HG03097 (cell line): Measurements from ENCODE around the gene PYGB.
"Not testable (repeated sequence)": the region's sequence is repeated elsewhere in the genome, so short reads cannot be mapped to it uniquely, and the experiment has no call there.

Experiments used
- ATAC-seq: cut with Tn5 transposase; IDR thresholded peaks from one replicate; pipeline ENCODE4 v1.9.1; 2021; ENCODE audit not compliant: unreplicated experiment, low FRiP score

PYGB gene

DNA sequence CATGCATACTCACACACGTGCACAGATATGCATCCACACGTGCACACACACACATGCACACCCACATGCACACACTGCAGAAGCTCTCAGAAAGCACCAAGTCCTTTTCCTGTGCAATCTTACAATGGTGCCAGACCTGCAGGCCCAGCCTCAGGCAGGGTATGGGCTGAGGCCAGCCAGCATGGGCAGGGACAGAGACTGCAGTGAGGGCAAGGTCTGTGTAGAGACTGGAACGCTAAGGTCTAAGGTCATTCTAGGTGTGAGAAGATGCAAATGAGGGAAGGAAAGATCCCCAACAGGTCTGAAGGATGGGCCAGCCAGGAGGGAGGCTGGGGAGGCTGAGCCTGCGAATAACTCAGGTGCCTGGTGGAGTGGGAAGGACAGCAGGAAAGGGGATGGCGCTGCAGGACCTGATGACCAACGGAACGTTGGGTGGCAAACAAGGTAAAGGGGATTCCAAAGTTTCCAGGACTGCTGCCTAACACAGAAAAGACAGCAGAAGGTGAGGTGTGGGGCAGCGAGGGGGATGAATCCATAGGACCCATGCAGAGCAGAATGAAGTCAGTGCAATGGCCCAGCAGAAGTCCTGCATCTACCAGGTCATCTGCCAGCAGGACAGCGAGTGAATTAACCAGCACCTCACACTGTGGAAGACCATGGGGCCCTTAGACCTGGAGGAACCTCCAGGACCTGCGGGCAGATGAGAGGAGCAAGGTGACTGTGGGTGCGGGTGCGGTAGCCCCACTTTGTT, 75.8 kb downstream of the PYGB start:
- ATAC-seq: no peak

- ATAC-seq: no peak
Measured at GRCh38 chr20:25324412-25324811, 76.5 kb downstream of the PYGB start.

GRCh38 chr20:25325073-25325472, 77.2 kb downstream of the PYGB start:
- no peak for ATAC-seq

DNA sequence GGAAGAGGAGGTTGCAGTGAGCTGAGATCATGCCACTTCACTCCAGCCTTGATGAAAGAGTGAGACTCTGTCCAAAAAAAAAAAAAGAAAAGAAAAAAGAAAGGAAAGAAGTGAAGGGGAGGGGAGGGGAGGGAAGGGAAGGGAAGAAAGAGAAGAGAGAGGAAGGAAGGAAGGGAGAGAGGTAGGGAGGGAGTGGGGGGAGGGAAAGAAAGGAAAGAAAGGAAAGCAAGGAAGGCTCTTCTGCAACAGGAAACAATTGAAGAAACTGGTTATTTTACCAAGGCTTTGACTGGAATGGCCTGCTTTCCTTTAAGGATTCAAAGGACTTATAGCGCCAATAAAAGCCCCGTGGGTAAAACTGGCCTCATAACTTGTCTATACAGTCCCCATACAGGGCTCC, 78.1 kb downstream of the PYGB start:
- ATAC-seq: no peak

- ATAC-seq: no peak
Measured at GRCh38 chr20:25327521-25328235, 79.8 kb downstream of the PYGB start.

DNA sequence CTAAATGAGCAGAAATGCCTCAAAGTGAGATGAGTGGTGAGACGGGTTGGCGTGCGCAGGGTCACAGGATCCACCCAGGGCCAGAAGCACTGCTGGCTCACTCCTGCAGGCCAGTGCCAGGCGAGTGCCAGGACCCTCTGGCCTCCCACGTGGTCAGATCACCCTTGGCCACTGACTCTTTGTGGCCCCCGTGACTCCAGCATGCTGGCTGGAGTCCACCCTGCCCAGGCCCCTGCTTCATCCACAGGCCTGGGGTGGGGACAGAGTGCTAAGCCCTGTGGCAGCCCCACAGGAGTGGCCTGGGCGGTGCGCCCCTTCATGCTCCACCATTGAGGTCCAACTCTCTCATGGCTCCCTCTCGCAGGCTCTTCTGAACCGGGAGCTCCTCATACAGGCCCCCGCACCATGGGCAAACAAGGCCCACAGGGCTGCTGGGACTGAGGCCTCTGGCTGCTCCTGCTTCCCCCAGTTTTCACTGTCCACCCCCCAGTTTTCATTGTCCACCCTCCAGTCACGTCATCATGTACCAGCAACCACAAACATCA, 81.1 kb downstream of the PYGB start:
- no peak for ATAC-seq

- ATAC-seq: not testable (repeated sequence)
Measured at GRCh38 chr20:25334972-25335371, 87.1 kb downstream of the PYGB start.

DNA sequence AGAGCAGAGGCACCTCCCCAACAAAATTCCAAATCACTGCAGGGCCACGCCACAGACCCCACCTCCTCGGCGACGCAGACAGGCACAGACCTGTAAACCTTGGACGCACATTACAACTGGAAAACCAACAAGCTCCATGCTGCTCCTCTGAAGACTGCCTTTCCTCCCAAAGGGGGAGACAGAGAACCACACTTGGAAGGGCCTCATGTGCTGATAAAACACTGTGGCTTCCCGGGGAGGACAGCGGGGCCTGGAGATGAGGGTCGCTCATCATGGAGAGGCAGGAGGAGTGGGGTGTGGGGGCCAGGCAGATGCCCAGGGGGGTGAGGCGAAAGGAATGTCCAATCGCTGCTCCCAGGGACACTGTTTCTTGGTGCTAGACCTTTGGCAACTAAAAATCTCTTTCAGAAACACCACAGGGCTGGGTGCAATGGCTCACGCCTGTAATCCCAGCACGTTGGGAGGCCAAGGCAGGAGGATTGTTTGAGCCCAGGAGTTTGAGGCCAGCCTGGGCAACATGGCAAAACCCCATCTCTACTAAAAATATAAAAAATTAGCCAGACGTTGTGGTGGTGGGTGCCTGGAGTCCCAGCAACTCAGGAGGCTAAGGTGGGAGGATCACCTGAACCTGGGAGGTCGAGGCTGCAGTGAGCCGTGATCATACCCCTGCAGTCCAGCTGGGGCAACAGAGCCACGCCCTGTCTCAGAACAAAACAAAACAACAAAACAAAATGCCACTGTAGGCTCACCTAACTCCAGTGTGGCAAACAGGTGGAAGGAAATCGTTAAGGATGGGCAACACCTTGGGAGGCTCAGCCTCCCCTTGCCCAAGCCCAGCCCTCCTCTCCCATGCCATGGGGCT, 88.9 kb downstream of the PYGB start:
- no peak for ATAC-seq

DNA sequence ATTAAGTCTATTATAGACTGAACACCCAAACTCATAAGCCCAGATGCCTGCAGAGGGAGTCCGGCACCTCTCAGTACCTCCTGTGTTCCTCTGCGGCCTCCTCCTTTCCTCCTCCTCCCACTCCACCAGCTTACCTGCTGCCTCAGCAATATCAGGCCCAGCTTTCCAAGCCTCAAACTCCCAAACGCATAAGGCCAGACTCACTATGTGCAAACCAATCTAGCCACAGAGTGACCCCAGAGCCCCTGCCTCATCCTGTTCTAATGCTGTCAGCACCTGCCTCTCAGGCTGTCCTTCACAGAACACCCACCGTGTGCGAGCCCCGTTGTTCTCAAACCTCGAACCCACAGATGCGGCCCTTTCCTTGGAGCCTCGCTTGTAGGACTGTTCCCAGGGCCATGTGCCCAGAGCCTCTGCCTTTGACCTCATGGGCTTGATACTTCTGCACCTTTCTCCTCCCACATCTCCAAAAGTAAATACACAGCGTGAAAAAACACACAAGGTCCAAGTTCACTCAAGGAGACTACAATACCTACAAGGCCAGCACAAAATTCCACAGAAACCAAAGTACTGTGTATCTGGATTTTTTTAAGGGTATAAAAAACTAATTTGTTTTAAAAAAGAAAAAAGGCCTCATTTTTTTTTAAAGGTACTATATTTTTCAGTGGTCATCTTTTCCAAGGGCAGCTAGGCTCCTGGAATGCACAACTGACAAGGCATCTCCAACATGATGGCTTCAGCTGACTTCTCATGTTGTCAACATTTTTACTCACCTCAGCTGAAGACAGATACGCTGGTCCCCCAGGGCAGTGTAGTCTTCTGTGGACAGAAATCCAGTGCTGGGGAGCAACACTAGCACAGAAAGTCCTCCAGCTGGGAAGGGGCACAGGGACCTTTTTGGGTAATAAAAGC, 90.5 kb downstream of the PYGB start:
- ATAC-seq: no peak

GRCh38 chr20:25339608-25340007, 91.7 kb downstream of the PYGB start:
- ATAC-seq: no peak

GRCh38 chr20:25340380-25340779, 92.5 kb downstream of the PYGB start:
- ATAC-seq: no peak

GRCh38 chr20:25341716-25342680, 94.1 kb downstream of the PYGB start:
- ATAC-seq: no peak

- ATAC-seq: no peak
Measured at GRCh38 chr20:25344634-25345033, 96.7 kb downstream of the PYGB start.

GRCh38 chr20:25345721-25346120, 97.8 kb downstream of the PYGB start:
- ATAC-seq: no peak

GRCh38 chr20:25346349-25346748, 98.5 kb downstream of the PYGB start:
- no peak for ATAC-seq
